ENCODE measurements around the gene SNX10. TPM values are rescaled to one million over a fixed set of nuclear protein-coding genes. Genes with fewer than 3 reads are reported as not detected.
"Not testable (repeated sequence)": the region's sequence is repeated elsewhere in the genome, so short reads cannot be mapped to it uniquely, and the experiment has no call there.

Gene SNX10
- total and polyA plus RNA-seq, 2 donors (not counting 1 experiment from before 2014, with no cell fraction given), result under 0.01 to 0.41 TPM

GRCh38 chr7:26284995-26285632 lies 6.5 kb upstream of the SNX10 start:
- H2AFZ ChIP-seq (ENCODE audit: low read length), result no peak overlapping the region
- no peaks in the 10 kb centered on the region for H3K79me2 ChIP-seq (ENCODE audit: control insufficient read depth, insufficient read depth, low read length)
- no peak overlapping the region for H3K9ac ChIP-seq (ENCODE audit: insufficient read depth, low read length)
- H4K20me1 ChIP-seq (ENCODE audit: control insufficient read depth, extremely low read depth, insufficient read depth, low read length), result no peaks in the 10 kb centered on the region
- H3K4me3 ChIP-seq (replicated peaks in 1 of 4; ENCODE audit: control extremely low read depth in 1 of 4, insufficient read depth in 1 of 4, low read depth in 3 of 4, low read length in 4 of 4), result no peak overlapping the region
- no peaks in the 10 kb centered on the region for H3K27me3 ChIP-seq (ENCODE audit: control insufficient read depth, insufficient read depth, low read length)
- no peaks in the 10 kb centered on the region for H3K9me3 ChIP-seq (ENCODE audit: control insufficient read depth, insufficient read depth, low read depth, low read length)
- no peaks in the 10 kb centered on the region for H3K4me1 ChIP-seq (ENCODE audit: control insufficient read depth, extremely low read depth, insufficient read depth, low read length)
- no peak for DNase-seq (ENCODE audit: low read depth in 2 of 2)
- no peak overlapping the region for H3K27ac ChIP-seq (ENCODE audit: insufficient read depth, low read length)
- H3K4me2 ChIP-seq (ENCODE audit: extremely low read depth, insufficient read depth, low read length), result no peak overlapping the region
- no peaks in the 10 kb centered on the region for H3K36me3 ChIP-seq (ENCODE audit: control insufficient read depth, insufficient read depth, low read length)
- TF ChIP-seq EZH2 (IDR thresholded peaks at IDR 0.05; ENCODE audit: low read length, missing control alignments), result no peak
- no peak for TF ChIP-seq CTCF (conservative IDR thresholded peaks at IDR 0.05 in 1 of 2, IDR thresholded peaks at IDR 0.05 in 1 of 2; ENCODE audit: low read depth in 1 of 2, low read length in 2 of 2)

DNA sequence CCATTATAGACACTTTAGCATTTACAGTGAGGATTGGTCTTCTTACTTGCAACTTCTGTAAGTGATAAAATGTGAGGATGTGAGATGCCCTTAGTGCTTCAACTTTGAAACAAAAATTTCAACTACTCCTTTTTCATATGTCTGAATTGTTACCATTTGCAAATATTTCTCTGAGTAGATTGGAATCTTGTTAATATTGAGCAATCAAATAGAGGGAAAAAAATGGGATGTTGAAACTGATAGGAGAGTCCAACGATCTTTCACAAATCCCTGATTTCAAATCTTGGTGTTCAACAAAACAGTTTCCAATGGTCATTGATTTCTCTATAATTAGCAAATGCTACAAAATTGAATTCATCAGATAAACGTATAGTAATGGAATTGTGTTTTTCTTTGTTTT lies 5.5 kb upstream of the SNX10 start:
- no peak overlapping the region for H3K4me2 ChIP-seq (ENCODE audit: extremely low read depth, insufficient read depth, low read length)
- no peaks in the 10 kb centered on the region for H3K27me3 ChIP-seq (ENCODE audit: control insufficient read depth, insufficient read depth, low read length)
- DNase-seq (ENCODE audit: low read depth in 2 of 2), result no peak
- H2AFZ ChIP-seq (ENCODE audit: low read length), result no peak overlapping the region
- H3K9ac ChIP-seq (ENCODE audit: insufficient read depth, low read length), result no peak overlapping the region
- H3K36me3 ChIP-seq (ENCODE audit: control insufficient read depth, insufficient read depth, low read length), result no peaks in the 10 kb centered on the region
- H3K4me3 ChIP-seq (replicated peaks in 1 of 4; ENCODE audit: control extremely low read depth in 1 of 4, insufficient read depth in 1 of 4, low read depth in 3 of 4, low read length in 4 of 4), result no peak overlapping the region
- H3K9me3 ChIP-seq (ENCODE audit: control insufficient read depth, insufficient read depth, low read depth, low read length), result no peaks in the 10 kb centered on the region
- no peaks in the 10 kb centered on the region for H3K4me1 ChIP-seq (ENCODE audit: control insufficient read depth, extremely low read depth, insufficient read depth, low read length)
- H4K20me1 ChIP-seq (ENCODE audit: control insufficient read depth, extremely low read depth, insufficient read depth, low read length), result no peaks in the 10 kb centered on the region
- no peak overlapping the region for H3K27ac ChIP-seq (ENCODE audit: insufficient read depth, low read length)
- TF ChIP-seq EZH2 (IDR thresholded peaks at IDR 0.05; ENCODE audit: low read length, missing control alignments) (no peak), CTCF (conservative IDR thresholded peaks at IDR 0.05 in 1 of 2, IDR thresholded peaks at IDR 0.05 in 1 of 2; ENCODE audit: low read depth in 1 of 2, low read length in 2 of 2) (no peak)
- H3K79me2 ChIP-seq (ENCODE audit: control insufficient read depth, insufficient read depth, low read length), result no peaks in the 10 kb centered on the region

DNA sequence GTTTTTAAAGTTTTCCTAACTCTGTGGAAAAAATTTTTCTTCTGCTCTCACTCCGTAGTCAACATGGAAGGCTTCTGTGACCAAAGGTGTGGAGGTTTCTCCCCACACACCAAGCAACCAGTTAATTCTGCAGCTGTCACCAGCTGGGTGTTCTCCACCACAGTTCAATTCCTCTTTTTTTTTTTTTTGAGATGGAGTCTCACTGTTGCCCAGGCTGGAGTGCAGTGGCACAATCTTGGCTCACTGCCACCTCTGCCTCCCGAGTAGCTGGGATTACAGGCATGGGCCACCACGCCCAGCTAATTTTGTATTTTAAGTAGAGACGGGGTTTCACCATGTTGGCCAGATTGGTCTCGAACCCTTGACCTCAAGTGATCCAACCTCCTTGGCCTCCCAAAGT lies 3.5 kb upstream of the SNX10 start:
- not testable (repeated sequence) for H3K27ac ChIP-seq (ENCODE audit: insufficient read depth, low read length); H3K36me3 ChIP-seq (ENCODE audit: control insufficient read depth, insufficient read depth, low read length); H3K9me3 ChIP-seq (ENCODE audit: control insufficient read depth, insufficient read depth, low read depth, low read length); H4K20me1 ChIP-seq (ENCODE audit: control insufficient read depth, extremely low read depth, insufficient read depth, low read length); H3K4me1 ChIP-seq (ENCODE audit: control insufficient read depth, extremely low read depth, insufficient read depth, low read length); H3K4me3 ChIP-seq (replicated peaks in 1 of 4; ENCODE audit: control extremely low read depth in 1 of 4, insufficient read depth in 1 of 4, low read depth in 3 of 4, low read length in 4 of 4); H2AFZ ChIP-seq (ENCODE audit: low read length); H3K27me3 ChIP-seq (ENCODE audit: control insufficient read depth, insufficient read depth, low read length); DNase-seq (ENCODE audit: low read depth in 2 of 2); H3K4me2 ChIP-seq (ENCODE audit: extremely low read depth, insufficient read depth, low read length); H3K9ac ChIP-seq (ENCODE audit: insufficient read depth, low read length); H3K79me2 ChIP-seq (ENCODE audit: control insufficient read depth, insufficient read depth, low read length)

All from fibroblast of lung (primary cell).